B cell (primary cell): Measurements from ENCODE around the gene DEFB128. TPM values are rescaled to one million over a fixed set of nuclear protein-coding genes. Genes with fewer than 3 reads are reported as not detected.

ENCODE experiments used
- ATAC-seq: fragments of 200-7000 bp; cut with Tn5 transposase; one replicate; pipeline ENCODE4 v1.10.0; 2021; ENCODE audit warnings: low read depth, mild to moderate bottlenecking, moderate number of reproducible peaks, moderate library complexity
- CTCF ChIA-PET: fragments of 350-600 bp; sonication (Branson Sonifier 250); formaldehyde crosslinking; loops from one replicate; lab custom pipeline; 2021; ENCODE audit warnings: antibody characterized with exemption, inconsistent platforms; lab: Charles Lee
- POLR2A ChIA-PET: fragments of 350-600 bp; sonication (Branson Sonifier 250); formaldehyde crosslinking; loops from one replicate; lab custom pipeline; 2021; ENCODE audit warnings: antibody characterized with exemption; lab: Charles Lee
- DNase-seq: peaks from one replicate; pipeline ENCODE4 v3.0.0; 2013
- H2AFZ ChIP-seq: 2 replicates; pipeline ENCODE4 v1.6.1; 2012; ENCODE audit warnings: mild to moderate bottlenecking, low read depth, low read length; ENCODE audit not compliant: insufficient read depth, poor library complexity, severe bottlenecking
- H3K27ac ChIP-seq, 2 donors: 1 replicate in 1 of 2; 2 replicates in 1 of 2; pipeline ENCODE4 v1.5.1; 2012 to 2013; ENCODE audit warnings: low read length in 2 of 2, mild to moderate bottlenecking in 2 of 2, moderate library complexity in 1 of 2
- H3K27me3 ChIP-seq, 4 experiments: fragments of 200-600 bp in 1 of 4; sonication (generic) in 1 of 4; replicated peaks in 1 of 4; 1 replicate in 2 of 4; 2 replicates in 2 of 4; pipeline versions ENCODE4 v1.6.1 to v1.7.0; 2013 to 2016; ENCODE audit warnings: low read length in 3 of 4, mild to moderate bottlenecking in 2 of 4, mixed read lengths in 1 of 4, moderate library complexity in 1 of 4; ENCODE audit not compliant: insufficient read depth in 4 of 4, control insufficient read depth in 3 of 4; ENCODE audit errors: control extremely low read depth in 1 of 4
- H3K36me3 ChIP-seq, 2 experiments: replicated peaks in 1 of 2; 1 replicate in 1 of 2; 2 replicates in 1 of 2; pipeline versions ENCODE4 v1.6.1 to v1.7.1; 2013; ENCODE audit warnings: low read length in 1 of 2; ENCODE audit not compliant: insufficient read depth in 2 of 2, control insufficient read depth in 1 of 2; ENCODE audit errors: control extremely low read depth in 1 of 2, extremely low read depth in 1 of 2
- H3K4me1 ChIP-seq, 2 donors: fragments of 200-600 bp in 1 of 2; sonication (generic) in 1 of 2; 1 replicate in 1 of 2; 2 replicates in 1 of 2; pipeline versions ENCODE4 v1.5.1 to v1.6.1; 2013 to 2017; ENCODE audit warnings: low read length in 2 of 2; ENCODE audit not compliant: control insufficient read depth in 2 of 2, insufficient read depth in 2 of 2
- H3K4me2 ChIP-seq: replicated peaks from 2 replicates; pipeline ENCODE3; 2012; ENCODE audit warnings: mild to moderate bottlenecking, low read depth, low read length; ENCODE audit not compliant: poor library complexity, severe bottlenecking
- H3K4me3 ChIP-seq, 5 experiments: fragments of 200-600 bp in 1 of 5; sonication (generic) in 1 of 5; 1 replicate in 3 of 5; 2 replicates in 2 of 5; pipeline versions ENCODE4 v1.5.1 to v1.7.0; 2011 to 2016; ENCODE audit warnings: low read length in 4 of 5, mild to moderate bottlenecking in 4 of 5, low read depth in 2 of 5, control low read depth in 1 of 5, moderate library complexity in 1 of 5; ENCODE audit not compliant: insufficient read depth in 1 of 5; ENCODE audit errors: control extremely low read depth in 1 of 5, extremely low read depth in 1 of 5
- H3K79me2 ChIP-seq: fragments of 200-600 bp; sonication (generic); one replicate; pipeline ENCODE4 v1.6.0; 2016; ENCODE audit warnings: low read length; ENCODE audit not compliant: control insufficient read depth, insufficient read depth
- H3K9ac ChIP-seq: fragments of 200-600 bp; sonication (generic); 2 replicates; pipeline ENCODE4 v1.6.1; 2017; ENCODE audit warnings: mild to moderate bottlenecking, low read length, moderate library complexity
- H3K9me3 ChIP-seq, 3 donors: one replicate each; pipeline versions ENCODE4 v1.6.1 to v1.7.1; 2013; ENCODE audit warnings: low read length in 2 of 3; ENCODE audit not compliant: control insufficient read depth in 2 of 3, insufficient read depth in 1 of 3; ENCODE audit errors: control extremely low read depth in 1 of 3
- H4K20me1 ChIP-seq: 2 replicates; pipeline ENCODE4 v1.6.0; 2012; ENCODE audit warnings: mild to moderate bottlenecking, low read length; ENCODE audit not compliant: insufficient read depth, control insufficient read depth, poor library complexity, severe bottlenecking
- H3K27ac Mint-ChIP-seq: one replicate; pipeline ENCODE4 v1.8.0; 2021; ENCODE audit warnings: mixed read lengths
- H3K27me3 Mint-ChIP-seq: one replicate; pipeline ENCODE4 v1.8.0; 2021; ENCODE audit warnings: mixed read lengths
- H3K4me1 Mint-ChIP-seq: one replicate; pipeline ENCODE4 v1.8.0; 2021; ENCODE audit warnings: mixed read lengths
- H3K4me3 Mint-ChIP-seq: one replicate; pipeline ENCODE4 v1.8.0; 2021; ENCODE audit warnings: mixed read lengths
- H3K9me3 Mint-ChIP-seq: one replicate; pipeline ENCODE4 v1.8.0; 2022; ENCODE audit warnings: mixed read lengths; ENCODE audit not compliant: insufficient read depth
- CTCF ChIP-seq: fragments of 200-600 bp; IDR thresholded peaks from one replicate; pipeline ENCODE4 v1.8.0; 2022; ENCODE audit warnings: antibody characterized with exemption, mild to moderate bottlenecking
- EZH2 ChIP-seq: IDR thresholded peaks from 2 replicates; pipeline ENCODE4 v1.6.1; 2012; ENCODE audit warnings: borderline replicate concordance, low read depth, mild to moderate bottlenecking, moderate library complexity, low read length; ENCODE audit not compliant: insufficient read depth, poor library complexity, severe bottlenecking
- WGBS: methylation state at CpG from one replicate; pipeline ENCODE4 v1.1.5; 2013; ENCODE audit warnings: missing lambda C conversion rate; ENCODE audit not compliant: insufficient coverage; 5-methylcytosine and 5-hydroxymethylcytosine counted together
- intact Hi-C: fragments of 100-400 bp; cut with micrococcal nuclease; formaldehyde crosslinking; loops from one replicate; pipeline ENCODE4 v1.10.0; 2022
- polyA plus RNA-seq: library from polyadenylated mRNA; depleted of rRNA; stranded (reverse); fragments of >200 nt; gene quantifications from 2 replicates; pipeline ENCODE4 v1.2.3, GENCODE V29; 2012
- total RNA-seq, 2 donors: library from RNA; stranded (reverse); fragments of 120-200 nt in 1 of 2; gene quantifications; 1 replicate in 1 of 2; 2 replicates in 1 of 2; pipeline versions ENCODE4 v1.2.3 to v1.2.4, GENCODE V29; 2013 to 2022

DEFB128 gene
- total and polyA plus RNA-seq, 2 donors (not counting 1 experiment from before 2014, with no cell fraction given) = not detected

GRCh38 chr20:157154-157553 lies 32.4 kb downstream of the DEFB128 start, which contains the start of gene DEFB127:
DEFB127 (plus strand) TSS chr20:157454; CDS start chr20:157545, 91 bp downstream.
- TF ChIP-seq EZH2 = no peak
- TF ChIP-seq CTCF = no peak
- Histone ChIP-seq H3K4me1 (no peaks in the 10 kb centered on the region), H3K27ac (no peak within 1 kb of the TSS), H3K4me2 (no peak within 1 kb of the TSS), H3K9ac (no peak within 1 kb of the TSS), H3K79me2 (no peaks in the 10 kb centered on the region), H3K27me3 (peaks cover 0 to 8% (median 3%) of the 10 kb centered on the region in 4 experiments), H2AFZ (no peak within 1 kb of the TSS), H3K9me3 (no peaks in the 10 kb centered on the region), H3K4me3 (no peak within 1 kb of the TSS), H4K20me1 (no peaks in the 10 kb centered on the region), H3K36me3 (no peaks in the 10 kb centered on the region)
- Mint-ChIP-seq H3K27ac (no peak within 1 kb of the TSS), H3K4me3 (no peak within 1 kb of the TSS), H3K27me3 (peaks cover 34% of the 10 kb centered on the region), H3K9me3 (no peaks in the 10 kb centered on the region), H3K4me1 (no peaks in the 10 kb centered on the region)
- WGBS = 88% methylated on average over 2 of the region's 5 CpGs
- ATAC-seq (no peak), DNase-seq (no peak)
- CTCF ChIA-PET = no interaction called here
- POLR2A ChIA-PET = no interaction called here
- intact Hi-C loops = no loop called here

DNA sequence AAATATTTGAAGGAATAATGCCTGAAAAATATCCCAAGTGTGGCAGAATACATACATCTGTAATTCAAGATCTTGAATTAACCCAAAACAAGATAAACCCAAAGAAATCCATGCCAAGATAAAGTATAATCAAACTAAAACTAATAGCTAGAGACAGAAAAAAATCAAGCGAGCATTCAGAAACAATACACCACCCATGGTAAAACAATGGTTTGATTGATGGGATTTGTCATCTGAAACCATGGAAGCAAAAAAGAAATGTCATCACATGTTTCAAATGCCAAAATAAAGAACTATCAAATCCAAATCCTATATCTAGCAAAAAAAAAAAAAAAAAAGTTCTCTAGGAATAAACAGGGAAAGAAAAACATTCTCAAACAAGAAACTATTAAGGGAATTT lies 37.4 kb downstream of the DEFB128 start:
- no peaks in the 10 kb centered on the region for H3K36me3 ChIP-seq
- H3K27me3 ChIP-seq = peaks cover 0 to 6% (median 0%) of the 10 kb centered on the region in 4 experiments
- no CpG with 5 or more reads among the region's 1 CpG for WGBS
- no peak overlapping the region for H3K9ac ChIP-seq
- H3K79me2 ChIP-seq = no peaks in the 10 kb centered on the region
- Mint-ChIP-seq H3K4me3 (no peak overlapping the region), H3K4me1 (no peaks in the 10 kb centered on the region), H3K27ac (no peak overlapping the region), H3K9me3 (no peaks in the 10 kb centered on the region), H3K27me3 (peaks cover 36% of the 10 kb centered on the region)
- ATAC-seq (no peak), DNase-seq (no peak)
- no peak for TF ChIP-seq EZH2
- no peak overlapping the region for H3K4me2 ChIP-seq
- H2AFZ ChIP-seq = no peak overlapping the region
- intact Hi-C loops = no loop called here
- no peak overlapping the region for H3K4me3 ChIP-seq
- POLR2A ChIA-PET = no interaction called here
- CTCF ChIA-PET = no interaction called here
- H3K27ac ChIP-seq = no peak overlapping the region
- H4K20me1 ChIP-seq = no peaks in the 10 kb centered on the region
- no peaks in the 10 kb centered on the region for H3K4me1 ChIP-seq
- no peaks in the 10 kb centered on the region for H3K9me3 ChIP-seq
